HG03097 (cell line): ENCODE results near the gene SYT5.
"Not testable (repeated sequence)": the region's sequence is repeated elsewhere in the genome, so short reads cannot be mapped to it uniquely, and the experiment has no call there.

Experiments used
- ATAC-seq: cut with Tn5 transposase; IDR thresholded peaks from one replicate; pipeline ENCODE4 v1.9.1; 2021; ENCODE audit not compliant: unreplicated experiment, low FRiP score

Gene SYT5

GRCh38 chr19:55179606-55180484 is at the start of gene SYT5:
TSS of gene SYT5 (minus strand) at chr19:55180289. CDS start at chr19:55179041, 1,248 bp downstream.
- ATAC-seq, result no peak

- ATAC-seq, result no peak
These were observed 49.7 kb upstream of the SYT5 start for GRCh38 chr19:55229789-55230182.

GRCh38 chr19:55229145-55229788 is 49.2 kb upstream of the SYT5 start:
- no peak for ATAC-seq

DNA sequence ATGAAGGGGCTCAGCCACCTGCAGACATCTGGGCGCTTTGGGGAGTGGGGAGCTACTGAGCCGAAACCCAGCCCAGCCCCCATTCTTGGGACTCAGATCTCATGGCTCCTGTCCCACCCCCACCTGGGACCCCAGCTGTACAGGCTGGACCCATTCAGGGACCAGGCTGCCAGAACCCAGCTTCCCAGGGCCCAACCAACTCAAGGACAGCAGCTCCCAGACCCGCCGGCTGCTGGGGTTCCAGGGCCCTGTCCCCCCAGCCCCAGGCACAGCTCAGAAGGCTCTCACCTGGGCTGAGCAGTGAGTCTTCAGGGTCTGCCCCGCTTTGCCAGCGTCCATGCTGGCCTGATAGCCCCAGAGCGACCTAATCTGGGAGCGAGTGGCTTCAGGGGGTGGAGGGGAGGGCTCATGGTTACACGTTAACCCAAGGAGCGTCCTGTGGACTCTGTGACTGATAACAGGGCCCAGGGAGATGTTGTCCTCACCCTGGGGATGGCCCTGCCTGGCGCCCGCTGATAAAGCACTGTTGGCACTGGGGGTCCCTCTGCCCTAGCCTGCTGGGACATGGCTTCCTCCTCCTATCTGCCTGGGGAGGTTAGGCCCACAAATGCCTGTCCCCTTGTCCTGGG is 48.4 kb upstream of the SYT5 start, which contains the start of gene TMEM86B:
TMEM86B (minus strand) TSS at position 361 of the 629 bp plus-strand sequence; CDS start at position 339, 22 bp downstream.
- ATAC-seq, result no peak

GRCh38 chr19:55228015-55228391 is 47.9 kb upstream of the SYT5 start:
- no peak for ATAC-seq

- no peak for ATAC-seq
These were observed 47.3 kb upstream of the SYT5 start for GRCh38 chr19:55227241-55228014.

DNA sequence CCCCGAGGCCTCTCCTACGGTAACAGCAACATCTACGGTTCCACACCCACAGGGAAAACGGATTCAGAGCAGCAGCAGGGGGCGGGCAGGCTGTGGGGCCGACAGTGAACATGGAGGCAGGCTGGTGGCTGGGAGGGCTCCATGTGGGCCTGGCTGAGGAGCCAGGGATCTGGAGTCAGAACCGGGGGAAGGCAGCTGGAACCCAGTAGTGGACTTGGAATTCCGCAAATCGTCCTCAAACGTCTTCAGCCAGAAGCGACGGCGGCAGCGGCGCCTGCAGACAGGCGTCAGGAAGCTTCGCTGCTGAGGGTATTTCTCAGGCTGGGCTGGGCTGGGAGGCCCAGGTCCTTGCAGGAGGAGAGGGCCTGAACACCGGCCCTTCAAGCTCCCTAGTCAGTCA is 46.7 kb upstream of the SYT5 start:
- no peak for ATAC-seq

DNA sequence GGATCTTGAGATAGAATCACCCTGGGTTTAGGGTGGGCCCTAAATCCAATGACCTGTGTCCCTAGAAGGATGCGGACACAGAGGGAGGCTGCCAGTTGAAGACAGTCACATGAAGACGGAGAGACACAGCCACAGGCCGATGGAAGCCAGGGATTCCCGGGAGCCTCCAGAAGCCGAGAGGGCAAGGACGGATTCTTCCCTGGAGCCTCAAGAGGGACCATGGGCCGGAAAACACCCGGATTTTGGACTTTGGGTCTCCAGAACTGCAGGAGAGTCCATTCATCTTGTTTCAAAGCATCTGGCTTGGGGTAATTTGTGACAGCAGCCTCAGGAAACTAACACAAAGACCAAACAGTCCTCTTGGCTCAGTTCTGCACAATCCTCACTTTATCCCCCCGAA is 46.2 kb upstream of the SYT5 start:
- no peak for ATAC-seq

DNA sequence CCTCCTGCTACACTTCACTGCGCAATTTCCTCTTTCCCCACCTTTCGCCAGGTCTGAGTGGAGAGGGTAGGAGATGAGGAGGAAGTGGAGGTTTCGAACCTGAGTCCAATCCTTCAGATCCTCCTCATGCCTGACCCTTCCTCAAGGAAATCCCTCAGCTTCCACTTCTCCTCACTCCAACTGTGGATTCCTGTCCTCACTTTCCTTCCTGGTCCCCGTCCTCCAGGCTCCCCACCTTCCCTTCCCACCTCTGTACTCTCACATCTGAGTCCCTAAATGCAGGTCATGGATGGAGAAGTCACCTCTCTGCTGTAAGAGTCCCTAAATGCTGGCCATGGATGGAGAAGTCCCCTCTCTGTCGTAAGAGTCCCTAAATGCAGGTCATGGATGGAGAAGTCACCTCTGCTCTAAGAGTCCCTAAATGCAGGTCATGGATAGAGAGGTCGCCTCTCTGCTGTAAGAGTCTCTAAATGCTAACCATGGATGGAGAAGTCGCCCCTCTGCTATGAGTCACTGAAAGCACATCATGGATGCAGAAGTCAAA is 45.4 kb upstream of the SYT5 start:
- no peak for ATAC-seq

DNA sequence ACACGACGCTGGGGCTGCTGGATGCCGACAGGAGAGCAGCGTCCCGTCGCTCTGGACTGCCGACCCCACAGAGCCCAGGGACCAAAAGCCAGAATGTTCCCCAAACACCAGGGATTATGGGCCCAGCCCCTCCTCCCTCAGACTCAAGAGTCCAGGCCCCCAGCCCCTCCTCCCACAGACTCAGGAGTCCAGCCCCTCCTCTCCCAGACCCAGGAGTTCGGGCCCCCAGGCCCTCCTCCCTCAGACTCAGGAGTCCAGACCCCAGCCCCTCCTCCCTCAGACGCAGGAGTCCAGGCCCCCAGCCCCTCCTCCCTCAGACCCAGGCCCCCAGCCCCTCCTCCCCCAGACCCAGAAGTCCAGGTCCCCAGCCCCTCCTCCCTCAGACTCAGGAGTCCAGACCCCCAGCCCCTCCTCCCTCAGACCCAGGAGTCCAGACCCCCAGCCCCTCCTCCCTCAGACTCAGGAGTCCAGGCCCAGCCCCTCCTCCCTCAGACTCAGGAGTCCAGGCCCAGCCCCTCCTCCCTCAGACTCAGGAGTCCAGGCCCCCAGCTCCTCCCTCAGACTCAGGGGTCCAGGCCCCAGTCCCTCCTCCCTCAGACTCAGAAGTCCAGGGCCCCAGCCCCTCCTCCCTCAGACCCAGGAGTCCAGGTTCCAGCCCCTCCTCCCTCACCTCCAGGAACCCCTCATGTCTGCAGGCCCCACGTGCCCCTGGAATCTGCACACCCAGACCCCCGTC is 44.8 kb upstream of the SYT5 start:
- ATAC-seq, result not testable (repeated sequence)

GRCh38 chr19:55224038-55224665 is 44.1 kb upstream of the SYT5 start:
- ATAC-seq, result no peak

GRCh38 chr19:55223291-55224037 is 43.4 kb upstream of the SYT5 start:
- ATAC-seq, result no peak

DNA sequence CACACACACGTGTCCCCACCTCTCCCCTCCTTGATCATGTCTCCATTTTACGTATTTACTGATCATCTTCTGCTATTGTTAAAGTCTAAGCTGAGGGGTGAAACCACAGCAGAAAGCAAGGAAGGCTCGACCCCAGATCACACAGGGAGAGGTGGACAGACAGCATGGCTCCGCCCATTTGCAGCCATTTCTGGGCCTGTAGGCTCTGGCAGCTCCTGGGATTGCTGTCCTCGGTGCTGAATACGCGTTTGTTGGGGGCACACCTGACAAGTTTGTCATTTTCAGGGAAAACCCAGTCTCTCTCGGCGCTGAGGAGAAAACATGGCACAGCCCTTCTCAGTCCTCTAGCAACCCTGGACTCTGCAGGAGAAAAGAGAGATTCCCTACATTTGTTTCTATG is 40.4 kb upstream of the SYT5 start:
- ATAC-seq, result no peak

DNA sequence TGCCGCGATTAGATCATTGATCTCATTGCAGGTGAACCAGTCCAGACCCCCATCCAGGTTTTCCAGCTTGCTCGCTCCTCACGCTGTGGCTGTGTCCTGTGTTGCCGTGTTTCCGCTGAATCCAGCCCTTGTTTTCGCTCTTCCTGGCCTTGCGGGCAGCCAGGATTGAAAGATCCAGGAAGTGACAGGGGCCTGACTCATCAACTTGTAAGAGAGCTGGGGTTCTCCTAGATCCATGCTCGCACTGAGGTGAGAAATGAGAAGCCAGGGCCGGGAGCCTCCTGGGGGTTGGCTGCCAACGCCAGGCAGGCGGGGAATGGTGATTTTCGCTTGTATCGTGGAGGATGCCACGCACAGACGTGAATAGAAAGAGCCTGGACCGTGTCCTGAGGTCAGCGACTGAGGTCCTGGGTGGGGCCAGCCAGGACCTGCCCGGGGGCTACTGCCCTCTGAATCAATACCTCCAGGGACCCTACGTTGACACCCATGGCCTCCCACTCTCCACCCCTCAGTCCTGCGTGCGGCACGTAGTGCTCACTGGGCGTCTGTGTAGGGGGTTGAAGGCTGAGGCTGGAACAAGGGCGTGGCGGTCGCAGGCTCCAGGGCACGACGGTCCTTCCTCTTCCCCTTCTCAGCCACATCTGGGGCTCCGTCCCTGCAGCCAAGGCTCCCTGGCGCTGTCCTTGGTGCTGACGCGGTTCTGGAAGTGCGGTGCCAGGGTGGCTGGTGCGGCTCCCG is 36.5 kb upstream of the SYT5 start:
- ATAC-seq, result no peak

GRCh38 chr19:55213547-55213946 is 33.5 kb upstream of the SYT5 start:
- no peak for ATAC-seq

GRCh38 chr19:55212447-55212846 is 32.4 kb upstream of the SYT5 start:
- no peak for ATAC-seq

- no peak for ATAC-seq
These were observed 29.8 kb upstream of the SYT5 start for GRCh38 chr19:55209693-55210472.
